H1 (cell line): ENCODE data around the gene KCNK13. TPM values are rescaled to one million over a fixed set of nuclear protein-coding genes. Genes with fewer than 3 reads are reported as not detected.

Source experiments
- CTCF ChIA-PET: fragments of 300-600 bp; sonication (Branson Sonifier 250); formaldehyde crosslinking; loops from one replicate; lab custom pipeline; 2021; ENCODE audit not compliant: partially characterized antibody; lab: Charles Lee
- POLR2A ChIA-PET: fragments of 300-600 bp; sonication (Branson Sonifier 250); formaldehyde crosslinking; loops from one replicate; lab custom pipeline; 2021; ENCODE audit warnings: inconsistent platforms; ENCODE audit not compliant: partially characterized antibody; lab: Charles Lee
- DNase-seq, 2 experiments: peaks; one replicate each; pipeline versions ENCODE4 v3.0.0 to v3.0.0-alpha.2; 2010 to 2022; ENCODE audit warnings: low spot score in 2 of 2, low read depth in 1 of 2, mixed read lengths in 1 of 2
- FAIRE-seq: peaks from 2 replicates; lab custom pipeline; 2011; peaks lifted over from hg19 to GRCh38; lab: Jason Lieb, UNC
- H2AFZ ChIP-seq: 2 replicates; pipeline ENCODE4 v1.8.1; 2012; ENCODE audit warnings: low read length, inconsistent platforms
- H2AK5ac ChIP-seq: 2 replicates; pipeline ENCODE4 v1.6.1; 2013; ENCODE audit warnings: low read depth, low read length
- H2BK120ac ChIP-seq: replicated peaks from 2 replicates; pipeline ENCODE3; 2013; ENCODE audit warnings: low read depth, low read length, inconsistent platforms
- H2BK12ac ChIP-seq: 2 replicates; pipeline ENCODE4 v1.6.1; 2013; ENCODE audit warnings: low read depth, low read length
- H2BK15ac ChIP-seq: 2 replicates; pipeline ENCODE4 v1.6.1; 2013; ENCODE audit warnings: low read length
- H2BK20ac ChIP-seq: 2 replicates; pipeline ENCODE4 v1.6.1; 2013; ENCODE audit warnings: low read length
- H2BK5ac ChIP-seq: 2 replicates; pipeline ENCODE4 v1.6.1; 2013; ENCODE audit warnings: low read depth, low read length
- H3K14ac ChIP-seq: 2 replicates; pipeline ENCODE4 v1.6.1; 2013; ENCODE audit warnings: inconsistent platforms; ENCODE audit not compliant: insufficient read length
- H3K18ac ChIP-seq: 2 replicates; pipeline ENCODE4 v1.6.1; 2013; ENCODE audit warnings: low read length; ENCODE audit errors: extremely low read depth
- H3K23ac ChIP-seq: 2 replicates; pipeline ENCODE4 v1.6.1; 2013; ENCODE audit warnings: inconsistent platforms; ENCODE audit not compliant: insufficient read length
- H3K23me2 ChIP-seq: 2 replicates; pipeline ENCODE4 v1.6.1; 2013; ENCODE audit warnings: low read depth, low read length
- H3K27ac ChIP-seq: 2 replicates; pipeline ENCODE4 v1.6.1; 2011; ENCODE audit warnings: low read depth, low read length, inconsistent platforms
- H3K27me3 ChIP-seq, 4 experiments: replicated peaks in 1 of 4; 1 replicate in 1 of 4; 2 replicates in 3 of 4; pipeline versions ENCODE4 v1.6.1 to v1.8.1; 2011 to 2013; ENCODE audit warnings: low read length in 3 of 4, mild to moderate bottlenecking in 3 of 4, inconsistent platforms in 2 of 4, mixed read lengths in 2 of 4, moderate library complexity in 1 of 4; ENCODE audit not compliant: control insufficient read depth in 3 of 4, insufficient read depth in 3 of 4; ENCODE audit errors: extremely low read depth in 1 of 4
- H3K36me3 ChIP-seq, 4 experiments: 2 replicates each; pipeline versions ENCODE4 v1.6.1 to v1.8.1; 2011 to 2013; ENCODE audit warnings: mild to moderate bottlenecking in 4 of 4, low read length in 3 of 4, moderate library complexity in 2 of 4, control low read depth in 1 of 4, inconsistent platforms in 1 of 4; ENCODE audit not compliant: insufficient read depth in 4 of 4, control insufficient read depth in 2 of 4
- H3K4ac ChIP-seq: replicated peaks from 2 replicates; pipeline ENCODE3; 2013; ENCODE audit warnings: low read length, low read depth, mixed read lengths, inconsistent platforms; ENCODE audit not compliant: insufficient read length
- H3K4me1 ChIP-seq, 4 experiments: replicated peaks in 1 of 4; 1 replicate in 1 of 4; 2 replicates in 3 of 4; pipeline versions ENCODE4 v1.6.1 to v1.8.1; 2011 to 2013; ENCODE audit warnings: low read length in 3 of 4, inconsistent platforms in 2 of 4, mixed read lengths in 1 of 4; ENCODE audit not compliant: insufficient read depth in 4 of 4, control insufficient read depth in 3 of 4
- H3K4me2 ChIP-seq, 2 experiments: 2 replicates each; pipeline versions ENCODE4 v1.6.1 to v1.8.1; 2011 to 2013; ENCODE audit warnings: low read depth in 2 of 2, low read length in 2 of 2, control low read depth in 1 of 2, inconsistent platforms in 1 of 2, mild to moderate bottlenecking in 1 of 2; ENCODE audit not compliant: insufficient read depth in 1 of 2
- H3K4me3 ChIP-seq, 4 experiments: fragments of 200-600, 300-600 bp in 1 of 4; sonication (generic), shearing (Covaris generic), sonication (Bioruptor Twin) in 1 of 4; 2 replicates each; pipeline versions ENCODE4 v1.5.1 to v1.8.1; 2011 to 2016; ENCODE audit warnings: low read length in 4 of 4, low read depth in 3 of 4, control low read depth in 2 of 4, inconsistent platforms in 2 of 4, mild to moderate bottlenecking in 2 of 4, mixed read lengths in 1 of 4, moderate library complexity in 1 of 4; ENCODE audit not compliant: insufficient read depth in 2 of 4; ENCODE audit errors: extremely low read depth in 1 of 4
- H3K56ac ChIP-seq: replicated peaks from 2 replicates; pipeline ENCODE3; 2013; ENCODE audit warnings: low read depth, mild to moderate bottlenecking, mixed read lengths, low read length, inconsistent platforms; ENCODE audit not compliant: insufficient read length
- H3K79me1 ChIP-seq: 2 replicates; pipeline ENCODE4 v1.6.1; 2013; ENCODE audit warnings: low read depth, low read length, control low read depth
- H3K79me2 ChIP-seq, 2 experiments: 2 replicates each; pipeline versions ENCODE4 v1.6.1 to v1.8.1; 2012 to 2013; ENCODE audit warnings: low read length in 2 of 2, mild to moderate bottlenecking in 2 of 2, inconsistent platforms in 1 of 2; ENCODE audit not compliant: insufficient read depth in 2 of 2, control insufficient read depth in 1 of 2
- H3K9ac ChIP-seq, 4 experiments: replicated peaks in 1 of 4; 1 replicate in 1 of 4; 2 replicates in 3 of 4; pipeline versions ENCODE4 v1.6.1 to v1.8.1; 2011 to 2013; ENCODE audit warnings: low read depth in 3 of 4, low read length in 3 of 4, control low read depth in 2 of 4, mild to moderate bottlenecking in 2 of 4, moderate library complexity in 2 of 4, inconsistent platforms in 1 of 4; ENCODE audit errors: extremely low read depth in 1 of 4
- H3K9me3 ChIP-seq, 2 experiments: 2 replicates each; pipeline versions ENCODE4 v1.6.1 to v1.8.1; 2012 to 2013; ENCODE audit warnings: mild to moderate bottlenecking in 2 of 2, moderate library complexity in 2 of 2, control low read depth in 1 of 2, inconsistent platforms in 1 of 2, low read depth in 1 of 2, low read length in 1 of 2, mixed read lengths in 1 of 2; ENCODE audit not compliant: insufficient read depth in 2 of 2
- H4K20me1 ChIP-seq, 2 experiments: replicated peaks in 1 of 2; 2 replicates each; pipeline versions ENCODE3 to v1.8.1; 2011 to 2013; ENCODE audit warnings: inconsistent platforms in 2 of 2, low read length in 2 of 2, mild to moderate bottlenecking in 1 of 2; ENCODE audit not compliant: insufficient read depth in 2 of 2, control insufficient read depth in 1 of 2
- H4K5ac ChIP-seq: 2 replicates; pipeline ENCODE4 v1.6.1; 2013; ENCODE audit warnings: low read length, low read depth, mixed read lengths, inconsistent platforms; ENCODE audit not compliant: insufficient read length
- H4K8ac ChIP-seq: 2 replicates; pipeline ENCODE4 v1.8.0; 2013; ENCODE audit warnings: mild to moderate bottlenecking, moderate library complexity, low read length, inconsistent platforms; ENCODE audit not compliant: insufficient read depth; ENCODE audit errors: extremely low read depth
- H4K91ac ChIP-seq: replicated peaks from 2 replicates; pipeline ENCODE3; 2013; ENCODE audit warnings: low read length, mixed read lengths, inconsistent platforms; ENCODE audit not compliant: insufficient read length
- BACH1 ChIP-seq: IDR thresholded peaks from 2 replicates; pipeline ENCODE4 v1.6.1; 2012; ENCODE audit warnings: low read length, improper control_type of control experiment
- CTCF ChIP-seq, 3 experiments: IDR thresholded peaks; 1 replicate in 2 of 3; 2 replicates in 1 of 3; pipeline versions ENCODE4 v1.5.1 to v1.6.1; 2011; ENCODE audit warnings: low read length in 3 of 3, mild to moderate bottlenecking in 3 of 3, inconsistent platforms in 2 of 3, low read depth in 1 of 3, moderate library complexity in 1 of 3; ENCODE audit not compliant: insufficient read depth in 1 of 3; ENCODE audit errors: control extremely low read depth in 1 of 3
- POLR2A ChIP-seq, 2 experiments: IDR thresholded peaks; 1 replicate in 1 of 2; 2 replicates in 1 of 2; pipeline ENCODE4 v1.6.1; 2011; ENCODE audit warnings: low read depth in 2 of 2, low read length in 2 of 2, mild to moderate bottlenecking in 2 of 2; ENCODE audit errors: control extremely low read depth in 1 of 2
- SIN3A ChIP-seq, 2 experiments: IDR thresholded peaks in 1 of 2; conservative IDR thresholded peaks in 1 of 2; 2 replicates each; pipeline ENCODE4 v1.6.1; 2011 to 2012; ENCODE audit warnings: low read length in 2 of 2, improper control_type of control experiment in 1 of 2, low read depth in 1 of 2, mild to moderate bottlenecking in 1 of 2
- SP2 ChIP-seq: IDR thresholded peaks from 2 replicates; pipeline ENCODE4 v1.6.1; 2012; ENCODE audit warnings: mild to moderate bottlenecking, low read length, inconsistent platforms
- USF2 ChIP-seq: IDR thresholded peaks from 2 replicates; pipeline ENCODE4 v1.6.1; 2011; ENCODE audit warnings: low read length, improper control_type of control experiment
- ZNF274 ChIP-seq: IDR thresholded peaks from 2 replicates; pipeline ENCODE4 v1.7.0; 2012; ENCODE audit warnings: low read length, borderline replicate concordance; ENCODE audit errors: extremely low read depth
- WGBS, 2 experiments: shearing (Covaris generic) in 1 of 2; methylation state at CpG; one replicate each; pipeline versions ENCODE4 v1.1.6 to v1.1.7; 2013 to 2015; ENCODE audit warnings: low lambda C conversion rate in 2 of 2, mixed read lengths in 2 of 2, inconsistent platforms in 1 of 2, low coverage in 1 of 2, missing lambda C conversion rate in 1 of 2; ENCODE audit not compliant: insufficient replicate concordance in 2 of 2, insufficient coverage in 1 of 2, insufficient read length in 1 of 2; ENCODE audit errors: extremely low coverage in 1 of 2, missing lambda C conversion rate in 1 of 2; 5-methylcytosine and 5-hydroxymethylcytosine counted together
- polyA plus RNA-seq, 7 experiments: library from polyadenylated mRNA; depleted of rRNA in 3 of 7; stranded (reverse) in 5 of 7; unstranded in 2 of 7; fragments of >200 nt in 5 of 7; fragments of 200-250 nt in 2 of 7; gene quantifications; 1 replicate in 5 of 7; 2 replicates in 1 of 7; 4 replicates in 1 of 7; pipeline versions ENCODE4 v1.2.1 to v1.2.3, GENCODE V29; 2011 to 2013; ENCODE audit warnings: missing spikeins in 2 of 7, mixed read lengths in 2 of 7
- total RNA-seq: library from RNA; stranded (reverse); fragmentation: NEBNext Ultra II Directional; extraction: Animal tissue kit (Norgen Biotek cat#: 25700); gene quantifications from 2 replicates; pipeline ENCODE4 v1.2.1, GENCODE V29; 2021

Gene KCNK13
- total and polyA plus RNA-seq, 2 of the 8 experiments (the other 6 are each of a cell fraction or from before 2014, with no cell fraction given), result 0.39 to 0.48 TPM

GRCh38 chr14:90072350-90072749 is 10.6 kb downstream of the KCNK13 start:
- no peak overlapping the region for H3K18ac ChIP-seq
- no peak overlapping the region for H3K4ac ChIP-seq
- H4K20me1 ChIP-seq, result no peaks in the 10 kb centered on the region
- H3K4me3 ChIP-seq, result no peak overlapping the region
- DNase-seq (no peak), FAIRE-seq (no peak)
- H3K9me3 ChIP-seq, result no peaks in the 10 kb centered on the region
- WGBS, 2 experiments, result 80% methylated on average over 6 of the region's 6 CpGs; no CpG with 5 or more reads in 1 of the 2 experiments
- H2BK15ac ChIP-seq, result no peak overlapping the region
- TF ChIP-seq BACH1, result no peak
- no peak for TF ChIP-seq USF2
- TF ChIP-seq SP2, result no peak
- no peak for TF ChIP-seq ZNF274
- TF ChIP-seq POLR2A (IDR thresholded peaks at IDR 0.05; ENCODE audit: control extremely low read depth in 1 of 2, low read depth in 2 of 2, low read length in 2 of 2), result no peak
- no peak for TF ChIP-seq SIN3A (conservative IDR thresholded peaks at IDR 0.05 in 1 of 2, IDR thresholded peaks at IDR 0.05 in 1 of 2; ENCODE audit: low read depth in 1 of 2, low read length in 2 of 2)
- TF ChIP-seq CTCF (IDR thresholded peaks at IDR 0.05; ENCODE audit: control extremely low read depth in 1 of 3, insufficient read depth in 1 of 3, low read depth in 1 of 3, low read length in 3 of 3), result no peak
- H3K9ac ChIP-seq, result no peak overlapping the region
- H3K79me1 ChIP-seq, result no peaks in the 10 kb centered on the region
- no peaks in the 10 kb centered on the region for H3K4me1 ChIP-seq
- no peaks in the 10 kb centered on the region for H3K27me3 ChIP-seq
- H2BK5ac ChIP-seq, result no peak overlapping the region
- no peaks in the 10 kb centered on the region for H3K23me2 ChIP-seq
- H4K8ac ChIP-seq, result no peak overlapping the region
- no peak overlapping the region for H2AFZ ChIP-seq
- H3K23ac ChIP-seq, result no peak overlapping the region
- H2BK120ac ChIP-seq, result no peak overlapping the region
- CTCF ChIA-PET, result interaction anchor here (1.5 to 2.0 kb wide), 2 partner anchors 10 to 163 kb away, joined by 5 to 6 read pairs; no protein-coding TSS in a partner anchor
- no peak overlapping the region for H2AK5ac ChIP-seq
- no peak overlapping the region for H4K5ac ChIP-seq
- H3K14ac ChIP-seq, result no peak overlapping the region
- H2BK12ac ChIP-seq, result no peak overlapping the region
- H3K36me3 ChIP-seq, result no peaks in the 10 kb centered on the region
- POLR2A ChIA-PET, result no interaction called here
- no peaks in the 10 kb centered on the region for H3K79me2 ChIP-seq
- no peak overlapping the region for H3K27ac ChIP-seq
- H3K56ac ChIP-seq, result no peak overlapping the region
- H4K91ac ChIP-seq, result no peak overlapping the region
- no peak overlapping the region for H3K4me2 ChIP-seq
- no peak overlapping the region for H2BK20ac ChIP-seq
